Nephron progenitor cell (in vitro differentiated cells): ENCODE measurements around the gene TMEFF1.
A peak's percentile ranks its signal among the peaks of the same experiment; 100 is the strongest.

Experiments
- DNase-seq: peaks from one replicate; pipeline ENCODE4 v3.0.0; 2021
- H3K27ac Mint-ChIP-seq: 2 replicates; pipeline ENCODE4 v1.8.0; 2021; ENCODE audit warnings: mild to moderate bottlenecking, moderate library complexity, mixed read lengths
- H3K27me3 Mint-ChIP-seq: 2 replicates; pipeline ENCODE4 v1.8.0; 2021; ENCODE audit warnings: mild to moderate bottlenecking, low read depth, mixed read lengths; ENCODE audit not compliant: poor library complexity
- H3K36me3 Mint-ChIP-seq: 2 replicates; pipeline ENCODE4 v1.8.0; 2021; ENCODE audit warnings: low read depth, mixed read lengths
- H3K4me1 Mint-ChIP-seq: 2 replicates; pipeline ENCODE4 v1.8.0; 2021; ENCODE audit warnings: mixed read lengths
- H3K4me3 Mint-ChIP-seq: 2 replicates; pipeline ENCODE4 v1.8.0; 2021; ENCODE audit warnings: mild to moderate bottlenecking, moderate library complexity, mixed read lengths
- H3K9me3 Mint-ChIP-seq: 2 replicates; pipeline ENCODE4 v1.8.0; 2021; ENCODE audit warnings: mild to moderate bottlenecking, moderate library complexity, mixed read lengths
- TF ChIP-seq, protein P1 (sequence below): fragments of 200-600 bp; sonication (generic); IDR thresholded peaks from 2 replicates; pipeline ENCODE4 v1.5.0; 2021; ENCODE audit warnings: antibody characterized with exemption

Gene TMEFF1

GRCh38 chr9:100600521-100601079, 127.7 kb downstream of the TMEFF1 start:
- Mint-ChIP-seq H3K27me3 (peaks cover 15% of the 10 kb centered on the region), H3K9me3 (no peaks in the 10 kb centered on the region), H3K36me3 (no peaks in the 10 kb centered on the region), H3K4me3 (no peak overlapping the region), H3K27ac (no peak overlapping the region), H3K4me1 (peaks cover 34% of the 10 kb centered on the region)
- TF ChIP-seq, protein P1, sequence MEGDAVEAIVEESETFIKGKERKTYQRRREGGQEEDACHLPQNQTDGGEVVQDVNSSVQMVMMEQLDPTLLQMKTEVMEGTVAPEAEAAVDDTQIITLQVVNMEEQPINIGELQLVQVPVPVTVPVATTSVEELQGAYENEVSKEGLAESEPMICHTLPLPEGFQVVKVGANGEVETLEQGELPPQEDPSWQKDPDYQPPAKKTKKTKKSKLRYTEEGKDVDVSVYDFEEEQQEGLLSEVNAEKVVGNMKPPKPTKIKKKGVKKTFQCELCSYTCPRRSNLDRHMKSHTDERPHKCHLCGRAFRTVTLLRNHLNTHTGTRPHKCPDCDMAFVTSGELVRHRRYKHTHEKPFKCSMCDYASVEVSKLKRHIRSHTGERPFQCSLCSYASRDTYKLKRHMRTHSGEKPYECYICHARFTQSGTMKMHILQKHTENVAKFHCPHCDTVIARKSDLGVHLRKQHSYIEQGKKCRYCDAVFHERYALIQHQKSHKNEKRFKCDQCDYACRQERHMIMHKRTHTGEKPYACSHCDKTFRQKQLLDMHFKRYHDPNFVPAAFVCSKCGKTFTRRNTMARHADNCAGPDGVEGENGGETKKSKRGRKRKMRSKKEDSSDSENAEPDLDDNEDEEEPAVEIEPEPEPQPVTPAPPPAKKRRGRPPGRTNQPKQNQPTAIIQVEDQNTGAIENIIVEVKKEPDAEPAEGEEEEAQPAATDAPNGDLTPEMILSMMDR: no peak
- no peak for DNase-seq

DNA sequence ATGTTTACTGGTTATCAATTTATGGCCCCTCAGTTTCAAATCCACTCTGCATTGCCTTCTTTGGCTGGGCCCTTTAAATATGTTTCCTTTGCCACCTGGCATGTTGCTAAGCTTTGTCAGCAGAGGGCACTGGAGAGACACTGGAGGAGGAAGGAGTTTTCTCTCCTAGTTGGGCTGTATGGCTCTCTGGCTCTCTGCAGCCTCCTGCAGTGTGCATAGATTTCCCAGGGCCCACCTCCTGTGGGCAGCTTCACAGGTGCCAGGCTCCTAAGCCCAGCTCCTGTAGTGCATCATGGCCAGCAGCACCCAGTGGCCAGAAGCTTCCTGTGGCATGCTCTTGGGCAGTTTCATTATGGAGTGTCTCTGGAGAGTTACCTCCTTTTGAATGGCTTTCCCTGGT, 128.3 kb downstream of the TMEFF1 start:
- Mint-ChIP-seq H3K4me3 (peak overlapping the region; percentile 40), H3K27ac (no peak overlapping the region), H3K27me3 (peaks cover 11% of the 10 kb centered on the region), H3K36me3 (no peaks in the 10 kb centered on the region), H3K4me1 (peaks cover 34% of the 10 kb centered on the region), H3K9me3 (no peaks in the 10 kb centered on the region)
- DNase-seq: peak; percentile 54
- TF ChIP-seq, protein P1: peak; percentile 65

- H3K4me1 Mint-ChIP-seq: peaks cover 34% of the 10 kb centered on the region
- H3K36me3 Mint-ChIP-seq: no peaks in the 10 kb centered on the region
- H3K27ac Mint-ChIP-seq: no peak overlapping the region
- TF ChIP-seq, protein P1: peak; percentile 68
- no peaks in the 10 kb centered on the region for H3K9me3 Mint-ChIP-seq
- DNase-seq: peak; percentile 37
- H3K27me3 Mint-ChIP-seq: peaks cover 4% of the 10 kb centered on the region
- no peak overlapping the region for H3K4me3 Mint-ChIP-seq
These were observed 129.4 kb downstream of the TMEFF1 start for GRCh38 chr9:100602342-100602801.

- no peaks in the 10 kb centered on the region for H3K9me3 Mint-ChIP-seq
These were observed 132.5 kb downstream of the TMEFF1 start for GRCh38 chr9:100605405-100605804.

GRCh38 chr9:100619194-100619593, 146.2 kb downstream of the TMEFF1 start:
- H3K27ac Mint-ChIP-seq: no peak overlapping the region
- no peaks in the 10 kb centered on the region for H3K4me1 Mint-ChIP-seq
- DNase-seq: no peak
- H3K27me3 Mint-ChIP-seq: peaks cover 3% of the 10 kb centered on the region
- H3K4me3 Mint-ChIP-seq: no peak overlapping the region
- peaks cover 7% of the 10 kb centered on the region for H3K36me3 Mint-ChIP-seq
- peaks cover 33% of the 10 kb centered on the region for H3K9me3 Mint-ChIP-seq
- TF ChIP-seq, protein P1: no peak

More at GRCh38 chr9:100605405-100605804, 132.5 kb downstream of the TMEFF1 start:
- DNase-seq: no peak
- H3K36me3 Mint-ChIP-seq: no peaks in the 10 kb centered on the region
- TF ChIP-seq, protein P1: no peak
- no peaks in the 10 kb centered on the region for H3K27me3 Mint-ChIP-seq
- no peak overlapping the region for H3K27ac Mint-ChIP-seq
- peaks cover 16% of the 10 kb centered on the region for H3K4me1 Mint-ChIP-seq
- no peak overlapping the region for H3K4me3 Mint-ChIP-seq

GRCh38 chr9:100619665-100620064, 146.7 kb downstream of the TMEFF1 start:
- TF ChIP-seq, protein P1: no peak
- Mint-ChIP-seq H3K27me3 (peaks cover 3% of the 10 kb centered on the region), H3K36me3 (peaks cover 7% of the 10 kb centered on the region), H3K4me1 (no peaks in the 10 kb centered on the region), H3K27ac (no peak overlapping the region), H3K9me3 (peaks cover 33% of the 10 kb centered on the region), H3K4me3 (no peak overlapping the region)
- DNase-seq: no peak
